PC-3 (cell line): Measurements from ENCODE around the gene VPS13C. TPM values are rescaled to one million over a fixed set of nuclear protein-coding genes. Genes with fewer than 3 reads are reported as not detected.

Experiments
- ATAC-seq: fragments of 200-7000 bp; cut with Tn5 transposase; 2 replicates; pipeline ENCODE4 v1.9.1; 2020; ENCODE audit warnings: mild to moderate bottlenecking, moderate library complexity
- BruUV-seq: library from RNA; stranded (reverse); fragments of 400-500 nt; replicated peaks from 2 replicates; lab custom pipeline; 2021; lab: Mats Ljungman, UMichigan
- CTCF ChIA-PET: fragments of 300-600 bp; sonication (Branson Sonifier 250); formaldehyde crosslinking; loops from one replicate; lab custom pipeline; 2022; ENCODE audit warnings: antibody characterized with exemption; lab: Charles Lee
- POLR2A ChIA-PET: fragments of 300-600 bp; sonication (Branson Sonifier 250); formaldehyde crosslinking; loops from one replicate; lab custom pipeline; 2022; ENCODE audit warnings: antibody characterized with exemption; ENCODE audit not compliant: unreplicated experiment; lab: Charles Lee
- DNase-seq: peaks from one replicate; pipeline ENCODE4 v3.0.0-alpha.2; 2015
- H2AFZ ChIP-seq: fragments of 300-600 bp; sonication (generic); 2 replicates; pipeline ENCODE4 v1.6.0; 2016; ENCODE audit warnings: antibody characterized with exemption, low read length
- H3F3A ChIP-seq: fragments of 300-600 bp; sonication (generic); one replicate; pipeline ENCODE4 v1.6.0; 2017; ENCODE audit warnings: antibody characterized with exemption, low read length, control low read depth, mild to moderate bottlenecking; ENCODE audit not compliant: unreplicated experiment
- H3K27ac ChIP-seq: fragments of 300-600 bp; sonication (generic); 2 replicates; pipeline ENCODE4 v1.5.1; 2016; ENCODE audit warnings: mild to moderate bottlenecking, low read length
- H3K27me3 ChIP-seq: fragments of 300-600 bp; sonication (generic); 2 replicates; pipeline ENCODE4 v1.6.1; 2016; ENCODE audit warnings: low read length, mixed read lengths
- H3K36me3 ChIP-seq: fragments of 300-600 bp; sonication (generic); 2 replicates; pipeline ENCODE4 v1.6.1; 2016; ENCODE audit warnings: low read depth, mixed run types, low read length, mixed read lengths
- H3K4me1 ChIP-seq: fragments of 300-600 bp; sonication (generic); 2 replicates; pipeline ENCODE4 v1.5.1; 2016; ENCODE audit warnings: low read length; ENCODE audit not compliant: insufficient read depth
- H3K4me2 ChIP-seq: fragments of 300-600 bp; sonication (generic); 2 replicates; pipeline ENCODE4 v1.6.0; 2016; ENCODE audit warnings: low read length
- H3K4me3 ChIP-seq: fragments of 300-600 bp; sonication (generic); 2 replicates; pipeline ENCODE4 v1.5.1; 2016; ENCODE audit warnings: mild to moderate bottlenecking, low read length, mixed read lengths
- H3K79me2 ChIP-seq: fragments of 300-600 bp; sonication (generic); 2 replicates; pipeline ENCODE4 v1.6.1; 2017; ENCODE audit warnings: low read length, mixed read lengths
- H3K9ac ChIP-seq: fragments of 300-600 bp; sonication (generic); 2 replicates; pipeline ENCODE4 v1.6.0; 2016; ENCODE audit warnings: mild to moderate bottlenecking, low read length
- H3K9me2 ChIP-seq: fragments of 300-600 bp; sonication (generic); replicated peaks from 2 replicates; pipeline ENCODE4 v1.6.1; 2016; ENCODE audit warnings: mixed run types, low read length, mixed read lengths
- H3K9me3 ChIP-seq: fragments of 300-600 bp; sonication (generic); 2 replicates; pipeline ENCODE4 v1.6.1; 2016; ENCODE audit warnings: low read length, mixed read lengths
- H4K20me1 ChIP-seq: fragments of 300-600 bp; sonication (generic); 2 replicates; pipeline ENCODE4 v1.6.1; 2016; ENCODE audit warnings: low read length, mixed read lengths
- CTCF ChIP-seq: fragments of 300-600 bp; sonication (generic); conservative IDR thresholded peaks from 2 replicates; pipeline ENCODE4 v1.5.1; 2017; ENCODE audit warnings: antibody characterized with exemption, low read depth, mild to moderate bottlenecking, low read length
- EZH2 ChIP-seq: fragments of 300-600 bp; sonication (generic); IDR thresholded peaks from one replicate; pipeline ENCODE4 v1.6.1; 2017; ENCODE audit warnings: antibody characterized with exemption, mild to moderate bottlenecking, low read length; ENCODE audit not compliant: unreplicated experiment
- EZH2phosphoT487 ChIP-seq: fragments of 300-600 bp; sonication (generic); IDR thresholded peaks from 2 replicates; pipeline ENCODE4 v1.6.1; 2018; ENCODE audit warnings: mild to moderate bottlenecking, antibody characterized with exemption, low read length, borderline replicate concordance
- intact Hi-C: fragments of 100-400 bp; cut with micrococcal nuclease; formaldehyde crosslinking; loops from 2 replicates; pipeline ENCODE4 v1.9.0; 2023
- total RNA-seq: library from RNA; depleted of rRNA; stranded (reverse); fragments of >200 nt; gene quantifications from 2 replicates; pipeline ENCODE4 v1.2.3, GENCODE V29; 2014

Gene VPS13C
- total RNA-seq, 1 experiment from 2014 or later, result 11.4 TPM

- no peaks in the 10 kb centered on the region for H3F3A ChIP-seq
- no peaks in the 10 kb centered on the region for H3K27me3 ChIP-seq
- H4K20me1 ChIP-seq, result no peaks in the 10 kb centered on the region
- no peak overlapping the region for H3K4me3 ChIP-seq
- H3K4me2 ChIP-seq, result no peak overlapping the region
- CTCF ChIA-PET, result no interaction called here
- DNase-seq, result no peak
- H3K36me3 ChIP-seq, result no peaks in the 10 kb centered on the region
- H3K4me1 ChIP-seq, result peaks cover 7% of the 10 kb centered on the region
- no peak overlapping the region for H3K9ac ChIP-seq
- TF ChIP-seq EZH2 (no peak), EZH2phosphoT487 (no peak), CTCF (no peak)
- intact Hi-C loops, result no loop called here
- H3K27ac ChIP-seq, result no peak overlapping the region
- H3K9me3 ChIP-seq, result no peaks in the 10 kb centered on the region
- no peaks in the 10 kb centered on the region for H3K79me2 ChIP-seq
- POLR2A ChIA-PET, result no interaction called here
- BruUV-seq, result no TSS peak
- H2AFZ ChIP-seq, result no peak overlapping the region
- no peak for ATAC-seq
- no peaks in the 10 kb centered on the region for H3K9me2 ChIP-seq
These were observed 34.1 kb upstream of the VPS13C start for GRCh38 chr15:62094388-62094787.

- H3F3A ChIP-seq, result no peaks in the 10 kb centered on the region
- intact Hi-C loops, result no loop called here
- no peak overlapping the region for H3K4me3 ChIP-seq
- no peak for TF ChIP-seq EZH2
- no peak for TF ChIP-seq EZH2phosphoT487
- TF ChIP-seq CTCF, result no peak
- H3K36me3 ChIP-seq, result no peaks in the 10 kb centered on the region
- no peak for ATAC-seq
- no peaks in the 10 kb centered on the region for H3K9me3 ChIP-seq
- no peaks in the 10 kb centered on the region for H3K27me3 ChIP-seq
- ChIA-PET POLR2A (no interaction called here), CTCF (no interaction called here)
- no peak for DNase-seq
- no peaks in the 10 kb centered on the region for H3K9me2 ChIP-seq
- no peak overlapping the region for H3K9ac ChIP-seq
- peaks cover 2% of the 10 kb centered on the region for H3K4me1 ChIP-seq
- no peak overlapping the region for H3K27ac ChIP-seq
- no peaks in the 10 kb centered on the region for H3K79me2 ChIP-seq
- no TSS peak for BruUV-seq
- H4K20me1 ChIP-seq, result no peaks in the 10 kb centered on the region
- no peak overlapping the region for H3K4me2 ChIP-seq
- H2AFZ ChIP-seq, result no peak overlapping the region
These were observed 33.6 kb upstream of the VPS13C start for GRCh38 chr15:62093809-62094208.

GRCh38 chr15:62090988-62091387 is 30.7 kb upstream of the VPS13C start:
- Histone ChIP-seq H3F3A (no peaks in the 10 kb centered on the region), H3K9ac (no peak overlapping the region), H3K79me2 (no peaks in the 10 kb centered on the region), H3K9me2 (no peaks in the 10 kb centered on the region), H2AFZ (no peak overlapping the region), H3K9me3 (no peaks in the 10 kb centered on the region), H3K4me2 (no peak overlapping the region), H3K27ac (no peak overlapping the region), H3K27me3 (no peaks in the 10 kb centered on the region), H4K20me1 (no peaks in the 10 kb centered on the region), H3K4me3 (no peak overlapping the region), H3K4me1 (peaks cover 11% of the 10 kb centered on the region), H3K36me3 (no peaks in the 10 kb centered on the region)
- ATAC-seq, result no peak
- no peak for DNase-seq
- ChIA-PET CTCF (interaction anchor here (0.6 kb wide), 1 partner anchor 34 kb away, joined by 3 read pairs; no protein-coding TSS in a partner anchor), POLR2A (no interaction called here)
- BruUV-seq, result no TSS peak
- TF ChIP-seq CTCF (no peak), EZH2phosphoT487 (no peak), EZH2 (no peak)
- intact Hi-C loops, result no loop called here
